GM12864 (cell line): Measurements from ENCODE around the gene SCAMP1.

Experiments
- DNase-seq: peaks from one replicate; pipeline ENCODE4 v3.0.0-alpha.2; 2011; ENCODE audit warnings: low read depth
- H3K4me3 ChIP-seq: 2 replicates; pipeline ENCODE4 v1.5.1; 2011; ENCODE audit warnings: mild to moderate bottlenecking, low read depth, low read length, control low read depth
- CTCF ChIP-seq: IDR thresholded peaks from 2 replicates; pipeline ENCODE4 v1.5.1; 2011; ENCODE audit warnings: low read depth, mild to moderate bottlenecking, moderate library complexity, low read length, control low read depth, inconsistent platforms; ENCODE audit errors: missing control alignments

The SCAMP1 gene

GRCh38 chr5:78490709-78491485, 130.5 kb downstream of the SCAMP1 start:
- no peak for TF ChIP-seq CTCF
- H3K4me3 ChIP-seq = no peak overlapping the region
- no peak for DNase-seq

DNA sequence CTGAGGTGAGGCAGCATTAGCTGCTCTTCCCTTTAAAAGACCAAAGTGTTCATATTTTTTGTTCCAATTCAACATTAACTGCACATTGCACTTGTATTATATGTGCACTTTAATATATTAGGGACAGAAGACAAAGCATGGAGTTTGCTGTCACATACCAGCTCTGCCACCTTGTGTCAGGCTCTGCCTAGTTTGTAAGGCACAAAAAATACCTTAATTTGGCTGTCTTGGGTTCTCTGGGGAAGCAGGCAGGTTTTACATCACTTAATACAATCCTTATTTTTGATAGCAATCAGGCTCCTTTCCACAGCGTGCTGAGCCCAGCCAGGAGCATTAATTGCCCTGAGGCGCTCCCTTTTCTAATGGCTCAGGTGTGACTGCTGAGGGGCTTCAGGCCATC, 131.8 kb downstream of the SCAMP1 start:
- H3K4me3 ChIP-seq = no peak overlapping the region
- DNase-seq = no peak
- TF ChIP-seq CTCF = no peak

DNA sequence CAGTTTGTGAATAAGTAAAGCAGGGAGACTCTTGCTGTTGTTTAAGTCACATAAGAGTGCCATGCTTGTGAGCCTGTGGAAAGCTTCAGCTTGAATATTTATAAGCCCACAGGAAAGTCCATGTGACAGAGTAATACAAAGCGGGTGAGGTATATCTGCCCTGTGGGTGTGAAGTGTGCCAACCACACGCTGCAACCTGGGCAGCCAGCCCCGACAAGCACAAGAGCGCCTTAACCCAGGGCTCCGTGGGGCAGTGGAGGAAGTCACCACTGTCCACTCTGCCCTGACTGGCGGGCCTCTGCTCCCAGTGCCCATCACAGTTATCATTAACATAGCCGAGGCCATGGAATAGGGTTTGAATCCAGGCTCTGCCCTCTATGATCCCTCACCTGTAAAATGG, 132.2 kb downstream of the SCAMP1 start:
- no peak overlapping the region for H3K4me3 ChIP-seq
- DNase-seq = no peak
- no peak for TF ChIP-seq CTCF

DNA sequence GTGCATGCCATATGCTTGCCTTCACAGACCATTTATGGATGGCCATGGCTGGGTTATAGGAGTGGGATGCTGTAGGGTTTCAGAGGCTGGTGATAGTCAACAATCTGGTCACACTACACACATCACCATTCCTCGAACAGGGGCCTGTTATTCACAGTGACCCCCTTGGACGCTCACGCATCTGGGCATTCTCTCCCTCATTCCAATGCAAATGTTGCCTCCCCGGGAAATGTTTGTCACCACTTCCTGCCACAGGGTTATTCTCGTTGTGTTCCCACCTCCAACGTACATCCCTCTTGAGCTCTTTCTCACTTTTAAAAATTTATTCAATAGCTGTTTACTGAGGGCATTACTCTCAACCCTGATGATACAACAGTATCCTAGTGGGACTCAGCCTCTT, 135.4 kb downstream of the SCAMP1 start:
- no peak overlapping the region for H3K4me3 ChIP-seq
- TF ChIP-seq CTCF = no peak
- no peak for DNase-seq

DNA sequence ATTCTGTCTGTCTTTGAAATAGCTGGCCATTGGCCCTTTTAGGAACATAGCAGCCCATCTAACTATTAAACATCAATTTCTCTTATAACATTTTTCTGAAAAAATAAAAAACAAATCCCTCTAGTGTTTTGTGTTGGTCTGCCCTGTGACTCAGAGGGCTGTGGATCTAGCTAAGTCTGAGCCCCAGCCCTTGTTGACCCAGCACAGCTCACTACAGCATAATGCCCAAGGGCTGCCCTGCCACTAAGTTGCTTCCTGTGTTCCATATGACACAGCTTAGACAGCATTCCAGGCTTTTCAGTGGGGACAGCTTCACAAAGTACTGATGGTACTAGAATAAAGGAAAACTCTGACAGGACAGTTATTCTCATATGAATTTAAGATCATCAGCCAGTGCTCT, 136.0 kb downstream of the SCAMP1 start:
- no peak overlapping the region for H3K4me3 ChIP-seq
- no peak for TF ChIP-seq CTCF
- DNase-seq = no peak

DNA sequence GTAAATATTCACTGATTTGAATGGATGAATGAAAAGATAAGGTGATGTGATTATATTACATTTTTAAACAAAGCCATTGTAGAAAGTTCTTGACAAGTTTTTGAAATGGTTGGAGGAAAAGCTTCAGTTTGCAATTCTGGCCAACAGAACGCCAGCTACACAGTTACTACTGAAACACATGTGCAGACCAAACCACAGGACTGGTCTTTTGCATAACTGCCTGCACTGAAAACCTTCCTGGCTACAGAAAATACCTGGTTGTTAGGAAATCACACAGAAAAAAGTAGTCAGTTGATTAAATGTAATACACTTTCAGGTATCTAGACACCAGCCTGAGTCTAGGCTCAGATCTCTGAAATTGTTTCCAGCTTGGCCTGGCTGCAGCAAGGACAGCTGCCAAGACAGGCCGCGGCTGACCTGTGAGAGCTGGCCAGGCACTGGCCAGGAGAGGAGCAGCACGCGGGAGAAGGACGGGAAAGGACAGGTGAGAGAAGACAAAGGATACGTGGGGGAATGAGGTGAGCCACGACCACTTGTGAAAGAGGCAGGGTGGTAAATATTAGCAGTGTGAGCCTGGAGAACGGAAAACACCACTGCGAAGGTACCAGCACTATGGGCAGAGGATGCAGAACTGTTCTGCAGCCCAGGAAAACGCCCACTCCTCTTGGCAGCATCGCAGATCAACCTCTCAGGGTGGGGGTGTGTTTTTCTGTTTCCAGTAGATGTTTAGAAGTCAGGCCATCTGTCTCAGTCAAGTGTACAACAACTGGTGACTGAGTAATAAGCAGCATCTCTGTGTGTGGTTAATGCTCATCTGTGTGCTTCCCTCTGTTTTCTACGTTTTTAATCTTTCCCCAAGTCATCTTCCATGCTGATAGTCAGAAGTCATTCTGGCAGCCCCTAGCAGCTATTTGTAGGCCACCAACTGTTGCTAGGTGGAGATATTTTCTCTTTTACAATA, 137.4 kb downstream of the SCAMP1 start:
- no peak overlapping the region for H3K4me3 ChIP-seq
- DNase-seq = peak; percentile 30
- TF ChIP-seq CTCF = no peak

GRCh38 chr5:78499485-78499884, 139.1 kb downstream of the SCAMP1 start:
- TF ChIP-seq CTCF = no peak
- no peak overlapping the region for H3K4me3 ChIP-seq
- DNase-seq = no peak
